Measurements from ENCODE around the gene PRB4. TPM values are rescaled to one million over a fixed set of nuclear protein-coding genes. Genes with fewer than 3 reads are reported as not detected.

PRB4 gene
- total RNA-seq, 4 donors from 2014 or later: not detected

- no peak for TF ChIP-seq CTCF (IDR thresholded peaks at IDR 0.05)
- DNase-seq (ENCODE audit: low spot score) (no peak), ATAC-seq (ENCODE audit: low FRiP score) (no peak)
Observed at GRCh38 chr12:11273449-11273848, 36.8 kb downstream of the PRB4 start.

- no peak for TF ChIP-seq CTCF (IDR thresholded peaks at IDR 0.05)
- DNase-seq (ENCODE audit: low spot score): no peak
Observed at GRCh38 chr12:11269607-11270006, 40.6 kb downstream of the PRB4 start, which contains the start of gene PRB3. TSS of gene PRB3 (minus strand) at chr12:11269707. CDS start at chr12:11269669, 38 bp downstream.

GRCh38 chr12:11264501-11264900 is 45.7 kb downstream of the PRB4 start:
- no peak for TF ChIP-seq CTCF (IDR thresholded peaks at IDR 0.05)
- ATAC-seq (ENCODE audit: low FRiP score) (no peak), DNase-seq (ENCODE audit: low spot score) (no peak)

More at GRCh38 chr12:11269607-11270006, 40.6 kb downstream of the PRB4 start, which contains the start of gene PRB3:
- ATAC-seq (ENCODE audit: low FRiP score): no peak

Other genes with a start within 250 kb of the PRB4 start
- 1 to 10 TPM; 1.5 to 6.6 (median 2.9) TPM for gene TAS2R46, start 248.1 kb downstream of the PRB4 start, total RNA-seq
- gene TAS2R43, start 218.1 kb downstream of the PRB4 start, total RNA-seq: 1 to 10 TPM; 1.4 to 8.0 (median 3.0) TPM
- 10 to 100 TPM in 1 of 4 donors, 1 to 10 TPM in 3; 2.5 to 17.8 (median 8.5) TPM for gene TAS2R30, start 175.8 kb downstream of the PRB4 start, total RNA-seq
- 1 to 10 TPM; 5.0 to 9.6 (median 6.6) TPM for gene SMIM10L1, start 139.2 kb downstream of the PRB4 start, total RNA-seq
- not detected for gene TAS2R42, start 123.5 kb downstream of the PRB4 start, total RNA-seq
- gene PRB3, start 40.7 kb downstream of the PRB4 start, total RNA-seq: not detected
- gene PRB2, start 85.1 kb upstream of the PRB4 start, total RNA-seq: not detected